OCI-LY1 (cell line): ENCODE results near the gene THOC7.

ENCODE experiments used
- CTCF ChIP-seq: fragments of 200-600 bp; sonication (generic), shearing (Covaris generic); IDR thresholded peaks from 2 replicates; pipeline ENCODE4 v1.5.1; 2017; ENCODE audit warnings: mild to moderate bottlenecking, antibody characterized with exemption, low read length, moderate library complexity, mixed read lengths
- EZH2 ChIP-seq: fragments of 200-600 bp; sonication (generic), shearing (Covaris generic); IDR thresholded peaks from 2 replicates; pipeline ENCODE4 v1.8.0; 2017; ENCODE audit warnings: borderline replicate concordance, mixed run types, mild to moderate bottlenecking, antibody characterized with exemption, low read length, moderate library complexity, mixed read lengths

- TF ChIP-seq CTCF (no peak), EZH2 (no peak)
Measured at GRCh38 chr3:63864965-63865327, 1.3 kb upstream of the THOC7 start.
